BJ (cell line): ENCODE measurements around the gene EVC2. TPM values are rescaled to one million over a fixed set of nuclear protein-coding genes. Genes with fewer than 3 reads are reported as not detected.

ENCODE experiments used
- CTCF ChIA-PET: fragments of 350-600 bp; formaldehyde crosslinking; extraction: SDS; loops from one replicate; lab custom pipeline; 2021; ENCODE audit warnings: antibody characterized with exemption, inconsistent platforms; lab: Yijun Ruan, JAX
- POLR2A ChIA-PET: fragments of 300-600 bp; sonication (Branson Sonifier 250); formaldehyde crosslinking; extraction: SDS; loops from one replicate; lab custom pipeline; 2021; ENCODE audit warnings: antibody characterized with exemption; lab: Charles Lee
- DNase-seq: peaks from one replicate; pipeline ENCODE4 v3.0.0-alpha.2; 2011; ENCODE audit warnings: low read depth
- H3K27me3 ChIP-seq: 2 replicates; pipeline ENCODE4 v1.6.0; 2011; ENCODE audit warnings: low read length; ENCODE audit not compliant: control insufficient read depth, insufficient read depth
- H3K36me3 ChIP-seq: 2 replicates; pipeline ENCODE4 v1.5.1; 2011; ENCODE audit warnings: low read length; ENCODE audit not compliant: control insufficient read depth, insufficient read depth
- H3K4me3 ChIP-seq: 2 replicates; pipeline ENCODE4 v1.5.1; 2011; ENCODE audit warnings: low read depth, mild to moderate bottlenecking, control low read depth, low read length
- CTCF ChIP-seq: IDR thresholded peaks from 2 replicates; pipeline ENCODE4 v1.5.1; 2011; ENCODE audit warnings: low read depth, mild to moderate bottlenecking, control low read depth, inconsistent platforms, low read length, moderate library complexity; ENCODE audit not compliant: insufficient read depth
- polyA plus RNA-seq: library from polyadenylated mRNA; depleted of rRNA; stranded (reverse); fragments of >200 nt; gene quantifications from 2 replicates; pipeline ENCODE4 v1.2.3, GENCODE V29; 2011

EVC2 gene
- polyA plus RNA-seq, 1 experiment, result 2.2 TPM

GRCh38 chr4:5527211-5527610 is 181.1 kb downstream of the EVC2 start:
- Histone ChIP-seq H3K4me3 (no peak overlapping the region), H3K27me3 (no peaks in the 10 kb centered on the region), H3K36me3 (peaks cover 1% of the 10 kb centered on the region; the same call in 1 of the 2 replicates)
- ChIA-PET CTCF (no interaction called here), POLR2A (no interaction called here)
- no peak for DNase-seq
- no peak for TF ChIP-seq CTCF

- TF ChIP-seq CTCF, result no peak
- ChIA-PET CTCF (no interaction called here), POLR2A (no interaction called here)
- Histone ChIP-seq H3K36me3 (no peaks in the 10 kb centered on the region; the same call in 1 of the 2 replicates), H3K27me3 (no peaks in the 10 kb centered on the region), H3K4me3 (no peak overlapping the region)
- no peak for DNase-seq
Measured at GRCh38 chr4:5526080-5526846, 182.1 kb downstream of the EVC2 start.

GRCh38 chr4:5524446-5525299 is 183.7 kb downstream of the EVC2 start:
- peak; percentile 10 for DNase-seq
- H3K4me3 ChIP-seq, result no peak overlapping the region
- no peak for TF ChIP-seq CTCF
- ChIA-PET CTCF (no interaction called here), POLR2A (no interaction called here)
- H3K27me3 ChIP-seq, result no peaks in the 10 kb centered on the region
- no peaks in the 10 kb centered on the region; the same call in 1 of the 2 replicates for H3K36me3 ChIP-seq

- no peak for TF ChIP-seq CTCF
- ChIA-PET POLR2A (no interaction called here), CTCF (no interaction called here)
- Histone ChIP-seq H3K36me3 (no peaks in the 10 kb centered on the region), H3K27me3 (no peaks in the 10 kb centered on the region), H3K4me3 (no peak overlapping the region)
- DNase-seq, result no peak
Measured at GRCh38 chr4:5517372-5517771, 191.0 kb downstream of the EVC2 start.

- no peak for TF ChIP-seq CTCF
- Histone ChIP-seq H3K4me3 (no peak overlapping the region), H3K27me3 (no peaks in the 10 kb centered on the region), H3K36me3 (no peaks in the 10 kb centered on the region)
- CTCF ChIA-PET, result interaction anchor here (1.2 kb wide), 1 partner anchor 297 kb away, joined by 3 read pairs; no protein-coding TSS in a partner anchor
- POLR2A ChIA-PET, result no interaction called here
- DNase-seq, result no peak
Measured at GRCh38 chr4:5515646-5516045, 192.7 kb downstream of the EVC2 start.
